ENCODE data around the gene SYNGR1. TPM values are rescaled to one million over a fixed set of nuclear protein-coding genes. Genes with fewer than 3 reads are reported as not detected.

SYNGR1 gene
- total RNA-seq, 1 donor from 2014 or later = 5.7 TPM

- Histone ChIP-seq H3K4me1 (ENCODE audit: control insufficient read depth in 3 of 3, insufficient read depth in 3 of 3, low read length in 3 of 3) (peaks cover 25 to 39% (median 25%) of the 10 kb centered on the region in 3 donors), H3K36me3 (ENCODE audit: control insufficient read depth in 3 of 3, insufficient read depth in 3 of 3, low read length in 3 of 3) (peaks cover 22 to 28% (median 25%) of the 10 kb centered on the region in 3 donors), H3K27me3 (ENCODE audit: control insufficient read depth in 3 of 3, insufficient read depth in 3 of 3, low read length in 3 of 3) (no peaks in the 10 kb centered on the region), H3K9me3 (ENCODE audit: control insufficient read depth in 3 of 3, low read length in 3 of 3) (no peaks in the 10 kb centered on the region), H3K27ac (ENCODE audit: low read depth, low read length) (peak overlapping the region; percentile 60), H3K4me3 (ENCODE audit: low read length in 3 of 3) (peak overlapping the region; percentile 29 to 66 (median 54)), H3K9ac (ENCODE audit: low read depth in 1 of 3, low read length in 3 of 3) (peak overlapping the region; percentile 32 to 51 (median 40))
Measured at GRCh38 chr22:39308614-39309363, 41.0 kb upstream of the SYNGR1 start.

- Histone ChIP-seq H3K27me3 (ENCODE audit: control insufficient read depth in 3 of 3, insufficient read depth in 3 of 3, low read length in 3 of 3) (no peaks in the 10 kb centered on the region), H3K9me3 (ENCODE audit: control insufficient read depth in 3 of 3, low read length in 3 of 3) (no peaks in the 10 kb centered on the region), H3K9ac (ENCODE audit: low read depth in 1 of 3, low read length in 3 of 3) (peak overlapping the region in 2 of 3 donors; percentile 25 to 33), H3K27ac (ENCODE audit: low read depth, low read length) (peak overlapping the region; percentile 60), H3K4me1 (ENCODE audit: control insufficient read depth in 3 of 3, insufficient read depth in 3 of 3, low read length in 3 of 3) (peaks cover 31 to 45% (median 31%) of the 10 kb centered on the region in 3 donors), H3K4me3 (ENCODE audit: low read length in 3 of 3) (peak overlapping the region in 1 of 3 donors; percentile 66), H3K36me3 (ENCODE audit: control insufficient read depth in 3 of 3, insufficient read depth in 3 of 3, low read length in 3 of 3) (peaks cover 29 to 35% (median 31%) of the 10 kb centered on the region in 3 donors)
Measured at GRCh38 chr22:39309364-39309861, 40.4 kb upstream of the SYNGR1 start.

- Histone ChIP-seq H3K36me3 (ENCODE audit: control insufficient read depth in 3 of 3, insufficient read depth in 3 of 3, low read length in 3 of 3) (peaks cover 36 to 41% (median 38%) of the 10 kb centered on the region in 3 donors), H3K27ac (ENCODE audit: low read depth, low read length) (no peak overlapping the region), H3K4me3 (ENCODE audit: low read length in 3 of 3) (no peak overlapping the region), H3K27me3 (ENCODE audit: control insufficient read depth in 3 of 3, insufficient read depth in 3 of 3, low read length in 3 of 3) (no peaks in the 10 kb centered on the region), H3K9me3 (ENCODE audit: control insufficient read depth in 3 of 3, low read length in 3 of 3) (no peaks in the 10 kb centered on the region), H3K4me1 (ENCODE audit: control insufficient read depth in 3 of 3, insufficient read depth in 3 of 3, low read length in 3 of 3) (peaks cover 38 to 52% (median 38%) of the 10 kb centered on the region in 3 donors), H3K9ac (ENCODE audit: low read depth in 1 of 3, low read length in 3 of 3) (peak overlapping the region in 1 of 3 donors; percentile 25)
Measured at GRCh38 chr22:39309881-39310714, 39.7 kb upstream of the SYNGR1 start.

DNA sequence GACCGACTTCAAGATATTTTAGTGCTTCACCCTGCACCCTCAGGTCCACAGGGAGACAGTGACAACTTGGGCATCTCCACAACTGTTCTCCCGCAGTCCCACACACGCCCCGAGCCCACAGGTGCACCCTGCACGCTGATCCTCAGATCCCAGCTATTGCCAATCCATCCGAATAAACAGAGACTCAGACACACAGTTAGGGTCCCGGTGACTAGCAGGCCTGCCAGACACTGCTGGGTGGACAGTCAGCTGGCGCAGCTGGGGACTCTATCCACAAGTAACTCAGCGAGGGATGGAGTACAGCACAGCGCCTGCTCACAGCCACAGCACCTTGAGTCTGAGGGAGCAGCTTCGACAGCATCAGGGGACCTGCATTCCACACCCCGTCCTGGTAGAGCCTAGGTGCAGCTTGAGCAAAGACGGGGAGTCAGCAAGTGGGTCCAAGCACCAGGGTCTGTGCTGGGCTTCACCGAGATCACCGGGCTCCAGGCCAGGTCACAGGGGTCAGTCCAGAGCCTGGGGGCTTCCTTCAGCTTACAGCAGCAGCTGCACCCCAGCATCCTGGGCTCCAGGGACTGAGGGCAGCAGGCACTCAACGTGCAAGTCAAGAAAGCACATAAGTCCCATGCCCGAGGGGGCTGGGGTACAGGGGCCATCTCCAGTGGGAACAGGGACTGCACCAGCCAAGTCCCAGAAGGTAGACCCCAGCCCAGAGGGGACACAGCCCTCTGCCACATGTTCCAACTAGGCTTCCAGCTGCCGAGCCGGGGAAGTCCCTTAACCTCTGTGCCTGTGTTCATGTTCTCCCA is 38.0 kb upstream of the SYNGR1 start:
- Histone ChIP-seq H3K27me3 (ENCODE audit: control insufficient read depth in 3 of 3, insufficient read depth in 3 of 3, low read length in 3 of 3) (no peaks in the 10 kb centered on the region), H3K9me3 (ENCODE audit: control insufficient read depth in 3 of 3, low read length in 3 of 3) (no peaks in the 10 kb centered on the region), H3K4me1 (ENCODE audit: control insufficient read depth in 3 of 3, insufficient read depth in 3 of 3, low read length in 3 of 3) (peaks cover 53 to 67% (median 54%) of the 10 kb centered on the region in 3 donors), H3K4me3 (ENCODE audit: low read length in 3 of 3) (no peak overlapping the region), H3K27ac (ENCODE audit: low read depth, low read length) (no peak overlapping the region), H3K9ac (ENCODE audit: low read depth in 1 of 3, low read length in 3 of 3) (peak overlapping the region in 1 of 3 donors; percentile 45), H3K36me3 (ENCODE audit: control insufficient read depth in 3 of 3, insufficient read depth in 3 of 3, low read length in 3 of 3) (peaks cover 50 to 52% (median 51%) of the 10 kb centered on the region in 3 donors)

- peaks cover 56 to 58% (median 57%) of the 10 kb centered on the region in 3 donors for H3K36me3 ChIP-seq (ENCODE audit: control insufficient read depth in 3 of 3, insufficient read depth in 3 of 3, low read length in 3 of 3)
- peak overlapping the region in 1 of 3 donors; percentile 45 for H3K9ac ChIP-seq (ENCODE audit: low read depth in 1 of 3, low read length in 3 of 3)
- H3K27me3 ChIP-seq (ENCODE audit: control insufficient read depth in 3 of 3, insufficient read depth in 3 of 3, low read length in 3 of 3) = no peaks in the 10 kb centered on the region
- H3K27ac ChIP-seq (ENCODE audit: low read depth, low read length) = no peak overlapping the region
- H3K4me3 ChIP-seq (ENCODE audit: low read length in 3 of 3) = no peak overlapping the region
- H3K4me1 ChIP-seq (ENCODE audit: control insufficient read depth in 3 of 3, insufficient read depth in 3 of 3, low read length in 3 of 3) = peaks cover 57 to 68% (median 58%) of the 10 kb centered on the region in 3 donors
- no peaks in the 10 kb centered on the region for H3K9me3 ChIP-seq (ENCODE audit: control insufficient read depth in 3 of 3, low read length in 3 of 3)
Measured at GRCh38 chr22:39312410-39312809, 37.4 kb upstream of the SYNGR1 start.

DNA sequence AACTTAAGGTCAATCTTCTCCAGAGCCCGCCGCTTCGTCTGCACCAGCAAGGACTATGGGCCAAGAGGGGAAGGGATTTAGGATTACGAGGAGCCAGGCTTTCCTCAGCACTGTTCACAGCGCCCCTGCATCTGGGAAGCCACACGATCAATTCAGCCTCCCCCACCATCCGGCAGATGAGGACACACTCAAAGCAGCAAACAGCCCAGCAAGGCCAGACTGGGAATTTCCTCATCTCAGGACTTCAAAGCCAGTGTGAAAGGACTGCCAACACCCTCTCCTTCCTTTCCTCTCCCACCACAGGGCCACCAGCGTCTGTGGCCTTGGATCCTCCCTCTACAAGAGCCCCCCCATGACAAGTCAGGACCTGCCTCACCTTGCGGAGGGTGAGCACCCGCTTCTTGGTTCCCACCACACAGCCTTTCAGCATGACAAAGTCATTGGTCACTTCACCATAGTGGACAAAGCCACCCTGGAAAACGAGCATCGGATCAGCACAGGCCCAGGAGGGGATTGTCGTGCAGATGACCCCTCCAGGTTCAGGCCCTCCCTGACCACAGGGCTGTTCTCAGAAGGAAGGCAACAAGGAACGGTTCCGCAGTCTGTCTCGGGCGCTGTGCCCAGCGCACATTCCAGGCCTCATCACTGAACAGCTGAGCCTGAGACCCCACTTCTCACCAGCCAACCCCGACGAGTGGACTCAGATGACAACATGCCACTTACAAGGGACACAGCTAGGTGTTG is 36.4 kb upstream of the SYNGR1 start:
- Histone ChIP-seq H3K27ac (ENCODE audit: low read depth, low read length) (no peak overlapping the region), H3K4me3 (ENCODE audit: low read length in 3 of 3) (peak overlapping the region in 1 of 3 donors; percentile 54), H3K36me3 (ENCODE audit: control insufficient read depth in 3 of 3, insufficient read depth in 3 of 3, low read length in 3 of 3) (peaks cover 64 to 67% (median 65%) of the 10 kb centered on the region in 3 donors), H3K9ac (ENCODE audit: low read depth in 1 of 3, low read length in 3 of 3) (peak overlapping the region in 1 of 3 donors; percentile 76), H3K27me3 (ENCODE audit: control insufficient read depth in 3 of 3, insufficient read depth in 3 of 3, low read length in 3 of 3) (no peaks in the 10 kb centered on the region), H3K4me1 (ENCODE audit: control insufficient read depth in 3 of 3, insufficient read depth in 3 of 3, low read length in 3 of 3) (peaks cover 64 to 75% (median 66%) of the 10 kb centered on the region in 3 donors), H3K9me3 (ENCODE audit: control insufficient read depth in 3 of 3, low read length in 3 of 3) (no peaks in the 10 kb centered on the region)

GRCh38 chr22:39314251-39314971 is 35.4 kb upstream of the SYNGR1 start:
- Histone ChIP-seq H3K27ac (ENCODE audit: low read depth, low read length) (no peak overlapping the region), H3K4me1 (ENCODE audit: control insufficient read depth in 3 of 3, insufficient read depth in 3 of 3, low read length in 3 of 3) (peaks cover 61 to 71% (median 61%) of the 10 kb centered on the region in 3 donors), H3K9me3 (ENCODE audit: control insufficient read depth in 3 of 3, low read length in 3 of 3) (no peaks in the 10 kb centered on the region), H3K27me3 (ENCODE audit: control insufficient read depth in 3 of 3, insufficient read depth in 3 of 3, low read length in 3 of 3) (no peaks in the 10 kb centered on the region), H3K4me3 (ENCODE audit: low read length in 3 of 3) (peak overlapping the region in 1 of 3 donors; percentile 49), H3K9ac (ENCODE audit: low read depth in 1 of 3, low read length in 3 of 3) (peak overlapping the region in 2 of 3 donors; percentile 16 to 76), H3K36me3 (ENCODE audit: control insufficient read depth in 3 of 3, insufficient read depth in 3 of 3, low read length in 3 of 3) (peaks cover 64 to 68% (median 65%) of the 10 kb centered on the region in 3 donors)

DNA sequence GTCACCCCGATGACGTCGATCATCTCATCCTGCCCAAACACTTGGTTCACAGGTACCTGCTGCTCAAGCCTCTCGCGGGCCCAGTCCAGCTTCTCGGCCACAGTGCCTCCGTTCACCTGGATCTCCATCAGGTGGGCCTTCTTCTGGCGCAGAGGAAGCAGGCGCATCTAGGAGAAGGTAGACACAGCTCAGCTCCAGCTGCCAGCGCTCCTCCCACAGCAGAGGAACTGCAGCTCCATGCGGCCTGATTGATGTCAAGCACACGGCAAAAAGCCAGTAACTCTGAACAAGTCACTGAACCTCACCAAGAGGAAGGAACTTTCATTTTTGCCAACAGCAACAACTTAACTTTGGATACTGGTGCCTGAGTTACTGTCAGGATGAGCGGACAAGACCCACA is 34.4 kb upstream of the SYNGR1 start:
- H3K36me3 ChIP-seq (ENCODE audit: control insufficient read depth in 3 of 3, insufficient read depth in 3 of 3, low read length in 3 of 3) = peaks cover 62 to 68% (median 64%) of the 10 kb centered on the region in 3 donors
- no peaks in the 10 kb centered on the region for H3K9me3 ChIP-seq (ENCODE audit: control insufficient read depth in 3 of 3, low read length in 3 of 3)
- peaks cover 60 to 71% (median 61%) of the 10 kb centered on the region in 3 donors for H3K4me1 ChIP-seq (ENCODE audit: control insufficient read depth in 3 of 3, insufficient read depth in 3 of 3, low read length in 3 of 3)
- H3K27me3 ChIP-seq (ENCODE audit: control insufficient read depth in 3 of 3, insufficient read depth in 3 of 3, low read length in 3 of 3) = no peaks in the 10 kb centered on the region
- peak overlapping the region; percentile 26 for H3K27ac ChIP-seq (ENCODE audit: low read depth, low read length)
- H3K4me3 ChIP-seq (ENCODE audit: low read length in 3 of 3) = no peak overlapping the region
- peak overlapping the region; percentile 16 to 76 (median 28) for H3K9ac ChIP-seq (ENCODE audit: low read depth in 1 of 3, low read length in 3 of 3)
